Measurements from ENCODE around the gene ART5.

DNA sequence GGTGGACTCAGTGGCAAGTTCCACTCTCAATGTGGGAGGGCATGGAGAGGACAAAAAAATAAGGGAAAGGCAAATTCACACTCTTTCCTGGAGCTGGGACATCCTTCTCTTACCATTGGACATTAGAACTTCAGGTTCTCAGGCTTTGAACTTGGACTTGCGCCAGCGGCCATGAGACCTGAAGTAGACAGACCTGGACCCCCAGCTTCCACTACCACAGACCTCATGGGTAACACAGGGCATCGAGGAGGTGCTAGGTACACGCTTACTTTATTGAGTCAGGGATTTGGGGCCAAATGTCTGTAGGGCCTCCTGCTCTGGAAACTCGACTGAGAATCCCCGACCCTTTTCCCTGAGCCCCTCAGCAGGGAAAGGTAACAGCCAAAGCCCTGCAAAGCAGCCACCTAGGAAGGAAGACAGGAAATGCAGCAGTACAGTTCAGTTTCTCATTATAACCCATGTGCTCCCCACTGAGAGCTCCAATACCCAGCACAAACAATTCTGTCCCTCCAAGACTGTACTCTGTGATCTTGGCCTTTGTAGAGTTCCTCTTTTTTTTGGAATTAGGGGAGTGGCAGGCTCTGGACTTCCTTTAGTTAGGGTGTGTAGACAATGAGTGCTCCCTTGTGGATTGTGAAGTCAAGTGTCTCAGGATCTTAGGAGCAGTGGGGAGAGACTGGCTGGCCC is 23.7 kb upstream of the ART5 start:
- no peak for TF ChIP-seq TEAD4 (IDR thresholded peaks at IDR 0.05)
- TF ChIP-seq EP300 (IDR thresholded peaks at IDR 0.05; ENCODE audit: borderline replicate concordance): no peak
- no peak for TF ChIP-seq EGR1 (IDR thresholded peaks at IDR 0.05)
- TF ChIP-seq RAD21 (IDR thresholded peaks at IDR 0.05; ENCODE audit: low read depth): no peak

All from Ishikawa (cell line).